Stromal cell of bone marrow (primary cell): ENCODE results near the gene AMOT.
"Not testable (repeated sequence)": the region's sequence is repeated elsewhere in the genome, so short reads cannot be mapped to it uniquely, and the experiment has no call there.

ENCODE experiments used
- DNase-seq: peaks from one replicate; pipeline ENCODE4 v3.0.0-alpha.2; 2012; ENCODE audit warnings: low read depth

Gene AMOT, protein sequence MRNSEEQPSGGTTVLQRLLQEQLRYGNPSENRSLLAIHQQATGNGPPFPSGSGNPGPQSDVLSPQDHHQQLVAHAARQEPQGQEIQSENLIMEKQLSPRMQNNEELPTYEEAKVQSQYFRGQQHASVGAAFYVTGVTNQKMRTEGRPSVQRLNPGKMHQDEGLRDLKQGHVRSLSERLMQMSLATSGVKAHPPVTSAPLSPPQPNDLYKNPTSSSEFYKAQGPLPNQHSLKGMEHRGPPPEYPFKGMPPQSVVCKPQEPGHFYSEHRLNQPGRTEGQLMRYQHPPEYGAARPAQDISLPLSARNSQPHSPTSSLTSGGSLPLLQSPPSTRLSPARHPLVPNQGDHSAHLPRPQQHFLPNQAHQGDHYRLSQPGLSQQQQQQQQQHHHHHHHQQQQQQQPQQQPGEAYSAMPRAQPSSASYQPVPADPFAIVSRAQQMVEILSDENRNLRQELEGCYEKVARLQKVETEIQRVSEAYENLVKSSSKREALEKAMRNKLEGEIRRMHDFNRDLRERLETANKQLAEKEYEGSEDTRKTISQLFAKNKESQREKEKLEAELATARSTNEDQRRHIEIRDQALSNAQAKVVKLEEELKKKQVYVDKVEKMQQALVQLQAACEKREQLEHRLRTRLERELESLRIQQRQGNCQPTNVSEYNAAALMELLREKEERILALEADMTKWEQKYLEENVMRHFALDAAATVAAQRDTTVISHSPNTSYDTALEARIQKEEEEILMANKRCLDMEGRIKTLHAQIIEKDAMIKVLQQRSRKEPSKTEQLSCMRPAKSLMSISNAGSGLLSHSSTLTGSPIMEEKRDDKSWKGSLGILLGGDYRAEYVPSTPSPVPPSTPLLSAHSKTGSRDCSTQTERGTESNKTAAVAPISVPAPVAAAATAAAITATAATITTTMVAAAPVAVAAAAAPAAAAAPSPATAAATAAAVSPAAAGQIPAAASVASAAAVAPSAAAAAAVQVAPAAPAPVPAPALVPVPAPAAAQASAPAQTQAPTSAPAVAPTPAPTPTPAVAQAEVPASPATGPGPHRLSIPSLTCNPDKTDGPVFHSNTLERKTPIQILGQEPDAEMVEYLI

DNA sequence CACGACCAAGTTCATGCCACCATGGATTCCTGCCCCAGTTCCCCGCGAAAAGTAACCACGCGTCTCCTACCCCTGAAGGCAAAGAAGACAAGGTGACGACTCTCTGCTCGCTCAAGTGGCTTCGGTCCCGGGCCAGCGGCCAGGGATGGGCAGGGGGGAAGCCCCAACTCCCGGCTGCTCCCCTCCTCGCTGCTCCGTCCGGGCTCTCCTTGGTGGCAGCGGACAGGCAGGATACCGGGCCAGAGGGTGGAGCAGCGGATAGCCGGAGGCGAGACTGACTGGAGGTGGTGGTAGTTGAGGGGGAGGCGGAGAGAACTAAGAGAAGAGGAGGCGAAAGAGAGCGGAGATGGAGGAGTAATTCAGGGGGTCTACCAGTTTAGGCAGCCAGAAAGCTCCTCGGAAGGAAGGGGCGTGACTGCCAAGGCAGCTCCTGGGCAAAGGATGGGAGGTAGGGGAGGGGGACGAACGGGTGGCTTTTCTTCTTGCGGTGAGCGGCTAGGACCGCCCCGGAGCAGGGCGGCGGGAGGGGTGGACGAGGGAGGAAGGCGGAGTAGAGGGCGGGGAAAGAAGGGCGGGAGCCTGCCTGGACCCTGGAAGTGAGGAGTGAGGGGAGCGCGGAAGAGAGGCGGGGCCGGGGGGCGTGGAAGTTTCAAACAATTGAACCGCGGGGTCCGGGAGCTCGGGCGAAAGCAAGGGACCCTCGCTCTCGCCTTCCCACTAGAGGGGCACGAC is at the start of gene AMOT:
AMOT (minus strand) TSS at position 450 of the 732 bp plus-strand sequence. CDS start 17,705 bp downstream, outside the sequence.
- DNase-seq = no peak

DNA sequence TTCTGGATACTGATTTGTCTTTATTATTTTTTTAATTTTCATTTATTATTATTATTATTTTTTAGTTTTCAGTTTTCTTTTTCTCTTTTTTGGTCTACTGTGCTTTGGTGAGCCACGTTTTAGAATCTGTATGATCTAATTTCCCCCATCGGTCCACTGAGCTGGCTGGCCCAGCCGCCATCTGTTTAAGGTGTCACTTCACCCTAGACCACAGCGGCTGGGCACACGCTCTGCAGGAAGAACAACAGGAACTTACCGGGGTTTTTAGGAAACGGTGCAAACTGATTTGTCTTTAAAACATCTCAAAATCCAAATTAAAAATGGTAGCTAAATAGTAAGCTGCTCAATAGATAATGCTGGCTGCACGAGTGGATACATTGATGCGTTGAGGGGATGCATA is 48.8 kb upstream of the AMOT start:
- no peak for DNase-seq

DNA sequence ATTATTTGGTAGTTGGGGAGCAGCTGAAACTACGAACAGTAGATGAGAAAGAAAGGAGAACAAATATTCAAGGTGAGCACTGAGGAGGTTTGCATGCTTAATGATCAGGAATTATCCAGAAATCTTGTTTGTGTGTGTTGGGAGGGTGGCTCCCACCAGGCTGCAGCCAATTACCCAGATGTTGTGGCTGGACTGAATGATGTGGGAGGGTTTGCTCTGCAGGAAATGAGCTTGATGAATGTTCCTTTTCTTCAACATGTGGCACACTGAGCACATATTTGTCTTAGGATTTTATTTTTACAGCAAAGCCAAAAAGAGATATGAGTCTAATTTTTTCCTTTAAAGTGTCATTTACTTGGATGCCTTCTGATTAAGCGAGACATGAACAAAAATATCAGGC is 48.3 kb upstream of the AMOT start:
- DNase-seq = no peak

DNA sequence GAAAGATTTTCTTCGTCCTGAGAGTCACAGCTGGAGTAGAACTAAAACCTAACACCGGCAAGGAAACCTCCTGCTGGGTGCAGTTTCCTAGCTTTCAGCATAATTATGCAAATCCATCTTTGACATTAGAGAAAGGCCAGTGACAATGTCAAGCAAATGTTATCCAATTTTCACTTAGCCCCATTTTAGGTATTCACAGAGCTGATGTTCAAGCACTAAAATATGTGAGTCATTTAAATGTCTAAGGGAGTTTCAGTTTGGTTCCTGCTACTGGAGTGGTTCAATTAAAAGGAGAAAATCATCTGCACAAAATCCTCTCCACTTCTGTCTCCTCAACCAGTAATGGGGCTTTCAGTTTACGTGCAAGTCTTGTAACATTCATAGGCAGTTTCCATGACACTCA is 37.1 kb upstream of the AMOT start:
- no peak for DNase-seq

DNA sequence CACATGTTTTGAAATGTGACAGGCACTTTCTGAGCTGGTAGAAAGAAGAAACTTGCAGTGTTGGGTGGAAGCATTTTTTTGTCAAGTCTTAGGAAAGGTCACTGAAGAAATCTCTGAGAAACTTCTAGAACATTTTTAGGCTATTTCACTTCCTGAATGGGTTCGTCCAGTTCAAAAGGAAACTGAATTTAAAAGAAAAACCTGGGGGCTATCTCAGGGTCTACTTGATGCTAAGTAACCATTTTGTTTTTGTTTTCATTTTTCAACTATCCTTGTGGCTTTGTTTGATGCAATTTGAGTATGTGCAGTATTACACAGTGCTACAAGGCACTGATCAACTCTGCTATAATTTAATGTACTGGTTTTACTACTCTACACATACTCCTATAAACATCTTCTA is 34.0 kb upstream of the AMOT start:
- no peak for DNase-seq

DNA sequence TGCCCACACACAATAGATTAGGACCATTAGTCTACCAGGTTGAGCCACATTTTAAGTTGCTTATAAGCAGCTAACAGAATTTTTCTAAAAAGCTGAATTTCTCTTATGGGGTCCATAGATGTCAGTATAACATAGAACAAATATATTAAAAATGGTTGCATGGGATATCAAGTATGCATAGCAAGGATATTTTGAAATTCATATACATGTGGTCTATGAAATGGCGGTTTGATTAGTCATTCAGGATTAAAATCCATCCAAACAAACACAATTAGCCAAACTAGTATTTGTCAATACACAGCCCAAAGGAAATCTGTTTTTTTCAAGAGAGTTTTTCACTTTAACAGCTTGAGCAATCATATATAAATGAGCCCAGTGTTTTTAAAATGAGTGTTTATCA is 33.5 kb upstream of the AMOT start:
- DNase-seq = no peak

DNA sequence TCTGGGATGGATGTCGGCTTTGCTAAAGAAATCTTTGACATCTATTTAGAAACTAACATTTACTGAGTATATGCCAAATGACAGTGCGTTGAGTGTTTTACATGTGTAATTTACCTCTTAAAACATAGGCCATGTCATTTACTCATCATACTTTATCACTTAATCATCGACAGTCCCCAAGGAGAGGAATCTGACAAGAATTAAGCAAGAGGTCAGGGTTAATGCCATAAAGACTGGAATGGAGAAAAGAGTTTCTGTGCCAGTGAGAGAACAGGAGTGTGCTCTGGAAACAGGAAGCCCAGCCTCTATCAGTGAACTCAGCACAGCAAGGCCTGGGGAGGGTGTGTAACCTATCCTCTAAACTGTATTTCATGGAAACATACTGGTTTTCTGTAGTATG is 28.0 kb upstream of the AMOT start:
- no peak for DNase-seq

DNA sequence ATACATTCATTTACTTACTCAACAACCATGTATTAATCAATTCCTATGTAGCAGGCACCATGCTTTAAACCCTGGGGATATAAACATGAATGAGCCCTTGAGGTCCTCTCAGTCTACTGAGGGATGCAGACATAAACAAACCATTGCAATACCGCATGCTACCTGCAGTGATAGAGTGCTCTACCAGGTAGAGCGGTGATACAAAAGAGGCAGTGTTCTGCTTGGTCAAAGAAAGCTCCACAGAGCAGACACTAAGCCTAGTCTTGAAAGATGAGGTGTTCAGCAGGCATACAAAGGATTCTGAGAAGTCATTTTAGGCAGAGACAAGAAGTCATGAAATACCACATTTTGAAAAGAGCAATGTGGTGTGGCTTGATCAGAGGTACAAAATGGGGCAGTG is 26.9 kb upstream of the AMOT start:
- DNase-seq = no peak

DNA sequence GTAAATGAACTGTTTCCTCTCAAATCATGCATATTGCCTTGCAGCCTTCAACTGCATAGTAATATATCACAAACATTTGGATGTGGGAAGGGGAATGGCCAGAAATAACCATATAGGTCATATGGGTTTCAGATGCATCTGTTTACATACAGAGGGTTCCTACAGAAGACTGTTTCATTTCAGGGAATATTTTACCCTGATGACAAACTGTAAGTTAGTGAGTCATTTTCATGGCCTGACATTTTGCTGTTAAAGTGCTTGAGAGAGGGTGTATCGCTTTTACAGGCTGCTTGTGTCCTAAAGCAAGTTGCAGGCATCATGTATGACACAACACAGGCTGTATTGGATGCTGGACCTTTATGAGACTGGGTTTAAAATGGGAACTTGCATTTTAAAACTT is 25.5 kb upstream of the AMOT start:
- no peak for DNase-seq

DNA sequence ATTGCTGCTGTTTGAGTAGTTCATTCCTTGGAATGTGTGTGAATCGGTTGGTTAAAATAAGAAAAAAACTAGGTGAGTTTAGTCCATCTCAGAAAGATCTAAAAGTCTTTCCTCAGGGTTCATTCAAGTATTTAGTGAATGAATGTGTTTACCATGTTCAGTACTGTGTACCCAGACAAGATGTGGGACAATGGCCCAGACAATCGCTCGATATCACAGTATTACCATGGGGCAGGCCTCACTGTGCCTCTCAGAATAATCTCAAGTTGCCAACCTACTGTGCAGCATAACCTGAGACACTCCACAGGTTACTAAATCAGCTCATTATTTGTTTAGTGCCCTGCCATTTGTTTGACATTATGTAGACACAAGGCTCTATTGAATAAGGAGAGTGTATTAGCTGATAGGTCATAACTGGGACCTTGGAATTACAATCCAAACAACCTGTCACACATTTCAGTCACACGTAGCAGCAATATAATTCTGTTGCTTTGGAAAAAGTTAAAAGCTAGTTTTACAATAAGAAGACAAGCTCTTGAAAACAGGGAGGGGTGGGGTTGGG is 24.9 kb upstream of the AMOT start:
- no peak for DNase-seq

DNA sequence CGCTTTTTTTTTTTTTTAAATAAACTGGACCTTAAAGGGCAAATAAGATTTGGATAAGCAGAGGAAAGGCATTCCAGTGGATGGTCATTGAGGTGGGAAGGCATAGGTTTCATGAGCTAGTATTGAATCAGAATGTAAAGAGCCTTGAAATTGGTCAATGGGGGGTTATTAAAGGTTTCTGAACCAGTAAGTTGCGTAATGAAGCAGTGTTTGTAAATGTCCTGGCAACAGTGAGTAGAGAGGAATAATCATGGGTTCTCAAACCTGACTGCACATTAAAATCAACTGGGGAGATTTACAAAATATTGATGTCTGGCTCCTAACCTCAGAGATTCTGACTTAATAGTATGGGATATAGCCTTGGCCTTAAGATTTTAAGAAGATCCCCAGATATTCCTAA is 23.2 kb upstream of the AMOT start:
- no peak for DNase-seq

DNA sequence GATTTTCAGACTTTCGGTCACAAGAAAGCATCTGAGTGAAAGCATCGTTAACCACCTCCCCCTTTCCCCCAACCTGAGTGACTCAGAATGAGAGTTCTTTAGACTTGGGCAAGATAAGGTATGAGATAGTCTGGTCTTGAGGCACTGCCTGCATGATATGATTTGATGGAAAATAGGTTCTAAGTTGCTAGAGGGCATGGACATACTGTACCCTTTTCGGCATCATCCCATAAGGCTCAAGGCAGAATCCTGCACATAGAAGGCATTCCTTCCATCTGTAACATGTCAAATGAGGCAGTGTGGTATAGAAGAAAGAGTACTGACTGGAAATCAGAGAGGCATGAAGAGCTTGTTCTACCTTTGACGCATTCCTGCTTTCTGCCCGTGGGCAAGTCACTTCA is 16.8 kb upstream of the AMOT start:
- DNase-seq = no peak

DNA sequence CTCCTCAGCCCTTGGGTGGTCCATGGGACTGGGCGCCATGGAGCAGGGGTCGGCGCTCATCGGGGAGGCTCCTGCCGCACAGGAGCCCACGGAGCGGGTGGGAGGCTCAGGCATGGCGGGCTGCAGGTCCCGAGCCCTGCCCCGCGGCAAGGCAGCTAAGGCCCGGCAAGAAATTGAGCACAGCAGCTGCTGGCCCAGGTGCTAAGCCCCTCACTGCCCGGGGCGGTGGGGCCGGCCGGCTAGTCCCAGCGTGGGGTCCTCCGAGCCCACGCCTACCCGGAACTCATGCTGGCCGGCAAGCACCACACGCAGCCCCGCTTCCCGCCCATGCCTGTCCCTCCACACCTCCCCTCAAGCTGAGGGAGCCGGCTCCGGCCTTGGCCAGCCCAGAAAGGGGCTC is 14.3 kb upstream of the AMOT start:
- not testable (repeated sequence) for DNase-seq

DNA sequence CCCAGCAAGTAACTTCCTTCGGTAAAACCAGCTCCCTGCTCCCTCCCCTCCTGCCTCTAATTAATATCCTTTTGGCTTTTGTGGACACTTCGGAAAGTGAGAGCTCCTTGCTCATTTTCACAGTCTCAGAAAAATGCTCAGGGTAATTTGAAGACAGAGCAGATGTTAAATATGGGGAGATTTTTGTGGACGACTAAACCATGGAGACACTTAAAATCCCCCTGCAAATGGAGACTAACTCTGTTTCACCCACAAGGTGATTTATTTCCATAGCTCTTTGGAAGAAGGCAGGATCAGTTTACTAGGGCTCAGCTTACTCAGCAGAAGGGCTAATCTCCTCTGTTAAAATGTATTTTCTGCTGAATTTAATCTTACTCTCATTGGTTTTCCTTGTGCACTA is 12.2 kb upstream of the AMOT start:
- no peak for DNase-seq

DNA sequence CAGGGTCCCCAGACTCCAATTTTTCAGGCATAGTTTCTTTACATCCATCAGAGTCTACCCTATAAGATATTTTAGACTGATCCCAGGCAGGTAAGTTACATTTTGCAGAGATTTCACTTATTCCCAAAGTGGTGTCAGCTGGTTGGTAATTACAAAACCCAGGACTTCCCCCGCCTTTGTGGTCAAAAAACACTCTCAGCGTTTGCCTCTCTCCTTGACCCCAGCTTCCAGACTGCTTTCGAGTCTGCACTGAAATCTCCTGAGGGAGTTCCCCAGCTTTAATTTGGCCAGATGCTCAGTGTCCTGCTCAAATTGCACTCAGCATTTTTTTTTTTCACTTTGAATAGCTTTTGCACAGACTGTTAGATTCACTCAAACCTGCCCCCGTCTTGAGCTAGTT is 11.2 kb upstream of the AMOT start:
- DNase-seq = peak; percentile 49

DNA sequence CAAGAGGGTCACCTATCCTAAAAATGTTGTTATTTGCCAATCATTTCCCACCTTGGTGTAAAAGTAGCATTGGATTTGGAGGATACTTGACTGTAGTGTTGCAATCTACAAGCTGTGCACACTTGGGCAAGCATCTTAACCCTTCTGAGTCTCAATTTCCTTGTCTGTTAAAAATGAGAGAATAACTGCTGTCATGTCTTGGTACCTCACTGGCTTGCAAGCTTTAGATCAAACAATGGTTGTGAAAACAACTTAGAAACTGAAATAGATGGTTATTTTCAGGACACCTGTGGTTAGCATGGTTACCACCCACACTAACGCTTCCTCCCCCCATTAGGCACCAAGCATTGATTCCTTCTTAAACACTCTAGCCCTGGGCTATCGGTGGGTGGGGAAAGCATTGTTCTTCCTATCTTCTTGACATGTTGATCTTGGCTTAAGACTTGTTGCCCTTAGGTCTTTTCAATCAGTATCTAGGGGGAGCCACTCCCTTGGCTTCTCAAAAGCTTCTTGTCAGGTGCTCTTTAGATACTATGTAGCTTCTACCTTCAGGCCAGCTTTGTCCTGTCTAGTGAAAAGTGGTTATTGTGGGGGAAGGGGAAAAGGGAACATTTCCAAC is 10.6 kb upstream of the AMOT start:
- DNase-seq = no peak

DNA sequence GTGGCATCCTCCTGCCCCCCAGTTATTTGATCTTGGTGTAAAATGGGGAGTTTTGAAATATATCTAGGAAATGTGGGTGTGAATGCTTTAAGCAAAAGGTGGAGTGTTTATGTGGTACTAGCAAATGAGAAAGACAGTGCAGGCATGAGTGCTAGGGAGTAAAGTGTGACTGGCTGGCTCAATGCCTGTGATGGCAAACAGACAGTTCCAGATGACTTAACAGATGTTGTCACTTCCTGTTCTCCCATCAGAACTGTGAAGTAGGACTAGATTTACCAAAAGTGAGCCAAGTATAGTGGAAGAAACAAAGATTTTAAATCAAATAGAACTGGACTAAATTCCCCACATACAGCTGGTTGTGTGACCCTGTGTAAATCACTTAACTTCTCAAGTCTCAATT is 8.4 kb upstream of the AMOT start:
- no peak for DNase-seq

DNA sequence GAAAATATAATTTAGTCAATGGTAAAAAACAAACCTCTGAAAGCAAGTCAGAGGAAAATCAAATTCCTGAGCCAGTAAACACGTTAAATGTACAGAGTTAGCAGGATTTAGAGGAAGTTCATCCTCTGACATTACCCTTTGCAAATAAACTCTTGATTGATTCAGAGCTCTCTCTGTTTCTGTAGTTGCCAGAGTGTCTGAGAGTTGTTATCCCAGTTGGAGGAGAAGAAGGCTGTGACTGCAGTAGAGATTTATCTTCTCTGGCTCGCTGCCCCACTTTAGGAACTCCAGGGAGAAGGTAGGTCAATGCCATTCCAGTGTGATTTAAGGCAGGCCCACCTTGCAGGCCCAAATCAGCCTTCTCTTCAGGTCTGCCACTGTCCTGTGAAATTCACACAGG is 6.2 kb upstream of the AMOT start:
- DNase-seq = no peak

DNA sequence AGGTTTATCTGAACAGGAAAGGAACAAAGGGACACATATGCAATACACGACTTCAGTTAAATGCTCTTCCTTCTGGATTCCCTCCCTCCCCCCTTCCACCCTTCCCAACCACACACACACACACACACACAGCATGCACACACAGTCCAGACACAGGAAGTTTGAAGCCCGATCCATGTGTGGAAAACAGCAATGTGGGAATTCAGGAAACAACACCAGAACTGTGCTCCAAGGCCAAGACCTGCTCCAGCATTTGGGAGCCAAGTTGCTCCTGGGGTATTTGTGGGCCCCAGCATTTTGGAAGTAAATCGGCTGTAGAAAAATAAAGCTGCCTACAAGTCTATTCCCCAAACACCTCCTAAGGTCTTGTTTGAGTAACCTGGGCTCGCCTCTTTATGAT is 5.6 kb upstream of the AMOT start:
- no peak for DNase-seq

DNA sequence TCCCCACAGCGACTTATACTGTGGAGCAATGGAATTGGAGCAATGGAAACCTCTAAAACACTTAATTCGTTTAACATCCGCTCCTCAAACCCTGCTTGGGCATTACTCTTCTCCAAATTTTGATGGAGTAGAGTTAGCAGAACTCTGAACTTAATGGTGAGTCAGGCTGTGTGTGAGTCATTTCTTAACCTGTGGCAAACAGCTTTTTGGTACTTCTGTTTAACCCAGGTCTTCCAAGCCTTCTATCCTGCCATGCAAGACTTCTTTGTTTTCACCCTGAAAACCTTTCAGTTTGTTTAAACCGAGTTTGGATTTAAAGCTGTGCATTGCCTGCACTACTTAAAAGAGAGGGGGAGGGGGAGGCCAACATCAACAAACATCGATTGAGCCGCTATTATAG is 3.6 kb upstream of the AMOT start:
- no peak for DNase-seq

DNA sequence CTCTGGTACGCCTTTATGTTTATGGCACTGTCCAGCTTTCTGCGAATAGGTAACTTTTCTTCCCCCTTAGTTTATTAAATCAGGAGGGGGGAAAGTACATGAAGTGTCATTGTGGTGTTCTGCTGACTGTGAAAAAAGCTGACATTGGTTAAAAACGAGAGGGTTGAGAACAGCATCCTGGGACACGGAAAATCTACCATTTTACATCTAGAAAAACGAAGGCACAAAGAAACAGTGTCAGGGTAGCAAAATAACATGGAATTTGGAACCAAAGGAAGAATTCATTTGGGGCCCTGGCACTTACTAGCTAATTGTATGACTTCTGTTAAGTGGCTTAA is 1.2 kb upstream of the AMOT start:
- DNase-seq = no peak
